Epithelial cell of proximal tubule (primary cell): Measurements from ENCODE around the gene ENTPD6. TPM values are rescaled to one million over a fixed set of nuclear protein-coding genes. Genes with fewer than 3 reads are reported as not detected.
"Not testable (repeated sequence)": the region's sequence is repeated elsewhere in the genome, so short reads cannot be mapped to it uniquely, and the experiment has no call there.

Source experiments
- DNase-seq: peaks from one replicate; pipeline ENCODE4 v3.0.0-alpha.2; 2011; ENCODE audit warnings: low read depth
- H3K4me3 ChIP-seq: 2 replicates; pipeline ENCODE4 v1.5.1; 2011; ENCODE audit warnings: low read depth, mild to moderate bottlenecking, low read length
- CTCF ChIP-seq: conservative IDR thresholded peaks from 2 replicates; pipeline ENCODE4 v1.5.1; 2012; ENCODE audit warnings: low read depth, mild to moderate bottlenecking, low read length
- total RNA-seq: library from RNA; depleted of rRNA; stranded (reverse); fragments of >200 nt; gene quantifications from 2 replicates; pipeline ENCODE4 v1.2.3, GENCODE V29; 2015

Gene ENTPD6
- total RNA-seq, 1 donor from 2014 or later: 76.5 TPM

- H3K4me3 ChIP-seq: no peak overlapping the region
- DNase-seq: no peak
- no peak for TF ChIP-seq CTCF
These were observed 37.5 kb upstream of the ENTPD6 start for GRCh38 chr20:25158043-25158442.

- TF ChIP-seq CTCF: no peak
- no peak for DNase-seq
- H3K4me3 ChIP-seq: no peak overlapping the region
These were observed 35.0 kb upstream of the ENTPD6 start for GRCh38 chr20:25160467-25160866.

- DNase-seq: no peak
- no peak overlapping the region for H3K4me3 ChIP-seq
- no peak for TF ChIP-seq CTCF
These were observed 34.6 kb upstream of the ENTPD6 start for GRCh38 chr20:25160897-25161296.

GRCh38 chr20:25165128-25165527 is 30.4 kb upstream of the ENTPD6 start:
- H3K4me3 ChIP-seq: no peak overlapping the region
- no peak for TF ChIP-seq CTCF
- DNase-seq: no peak

- DNase-seq, H3K4me3 ChIP-seq: not testable (repeated sequence)
These were observed 29.3 kb upstream of the ENTPD6 start for GRCh38 chr20:25166105-25166782.

GRCh38 chr20:25173321-25173720 is 22.2 kb upstream of the ENTPD6 start:
- no peak for TF ChIP-seq CTCF
- no peak overlapping the region for H3K4me3 ChIP-seq
- no peak for DNase-seq

GRCh38 chr20:25173886-25174308 is 21.6 kb upstream of the ENTPD6 start:
- no peak for TF ChIP-seq CTCF
- no peak for DNase-seq
- no peak overlapping the region for H3K4me3 ChIP-seq
